A673 (cell line): ENCODE measurements around the gene PRSS21.

ENCODE experiments used
- CTCF ChIP-seq: fragments of 300-800, 200-600 bp; sonication (generic); conservative IDR thresholded peaks from 2 replicates; pipeline ENCODE4 v1.5.1; 2017; ENCODE audit warnings: low read depth, mild to moderate bottlenecking, antibody characterized with exemption, low read length, moderate library complexity, mixed read lengths
- EZH2 ChIP-seq: fragments of 200-600 bp; sonication (generic); IDR thresholded peaks from 2 replicates; pipeline ENCODE4 v1.6.1; 2017; ENCODE audit warnings: borderline replicate concordance, low read depth, mild to moderate bottlenecking, mixed read lengths, antibody characterized with exemption, low read length; ENCODE audit not compliant: poor library complexity, severe bottlenecking

DNA sequence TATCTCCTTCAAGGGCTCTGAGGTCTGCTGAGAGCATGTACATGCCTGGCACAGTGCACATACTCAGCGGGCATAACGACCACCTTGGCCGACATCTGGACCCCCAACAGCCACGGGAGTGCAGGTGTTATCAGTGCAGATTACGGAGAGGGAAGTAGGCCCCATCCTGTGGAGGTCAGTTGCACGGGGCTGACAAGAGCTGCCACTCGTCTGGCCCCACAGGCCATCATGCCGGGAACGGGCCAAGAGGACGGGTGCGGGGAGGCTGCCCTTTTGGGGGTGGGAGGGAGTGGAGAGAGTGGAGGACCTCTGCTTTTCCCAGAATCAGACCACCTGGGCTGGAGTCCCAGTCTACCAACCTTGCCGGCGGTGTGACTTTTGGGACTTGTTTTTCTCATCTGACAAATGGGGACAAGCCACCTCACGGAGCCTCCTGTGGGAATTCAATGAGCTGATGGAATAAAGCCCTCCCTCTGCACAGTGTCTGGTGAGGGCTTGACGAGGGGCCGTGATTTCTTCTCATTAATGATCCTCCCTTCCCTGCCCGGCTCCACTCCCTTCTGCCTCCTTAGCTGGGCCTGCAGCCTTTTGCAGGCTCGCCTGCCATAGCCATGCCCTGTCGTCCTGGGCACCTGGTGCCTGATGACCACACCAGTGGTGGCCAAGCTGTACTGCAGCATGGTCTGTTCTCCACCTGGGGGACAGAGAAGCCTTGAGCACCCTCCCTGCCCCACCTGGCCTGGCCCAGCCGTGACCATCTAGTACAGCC, 34.3 kb upstream of the PRSS21 start:
- TF ChIP-seq CTCF, result no peak
- no peak for TF ChIP-seq EZH2
